ENCODE data around the gene PRKCE.

GRCh38 chr2:45712570-45712969 lies 61.1 kb downstream of the PRKCE start:
- TF ChIP-seq YY1 (IDR thresholded peaks at IDR 0.05; ENCODE audit: insufficient read depth, insufficient read length) (no peak), ZNF274 (IDR thresholded peaks at IDR 0.05; ENCODE audit: low read depth, low read length) (no peak), SUZ12 (IDR thresholded peaks at IDR 0.05; ENCODE audit: extremely low read depth, insufficient read depth, insufficient read length) (no peak)

Data from NT2/D1 (cell line).